ENCODE measurements around the gene ABCC8.

ABCC8 gene

DNA sequence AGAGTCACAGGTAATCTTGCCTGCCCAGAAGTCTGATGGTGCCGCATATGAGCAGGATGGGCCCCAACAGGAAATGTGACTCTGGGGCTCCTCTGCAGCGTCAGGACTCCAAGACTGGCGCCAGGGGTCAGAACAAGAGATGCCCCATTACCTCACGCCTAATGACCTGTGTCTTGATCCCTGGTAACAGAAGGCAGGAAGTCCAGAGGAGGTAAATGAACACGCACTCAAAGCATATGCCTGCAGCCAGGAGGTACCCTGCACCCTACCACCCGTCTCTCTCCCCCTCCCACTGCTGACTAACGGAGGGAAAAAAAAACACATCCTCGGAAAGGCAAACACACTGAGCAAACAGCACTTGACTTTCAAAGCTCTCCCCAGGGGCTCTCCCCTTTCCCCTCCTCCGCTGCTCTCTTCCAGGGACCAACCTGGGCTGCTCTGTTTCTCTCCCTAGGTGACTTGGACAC, 37.3 kb downstream of the ABCC8 start (continued):
- TF ChIP-seq ZXDB (tag by site-specific recombination; IDR thresholded peaks at IDR 0.05) (peak; percentile 24; the same call in 1 of the 2 replicates), ZNF114 (tag by site-specific recombination; IDR thresholded peaks at IDR 0.05) (no peak), ZFP69B (tag by site-specific recombination; IDR thresholded peaks at IDR 0.05) (no peak), ZNF560 (tag by site-specific recombination; IDR thresholded peaks at IDR 0.05; ENCODE audit: borderline replicate concordance) (no peak), ZNF184 (tag by site-specific recombination; IDR thresholded peaks at IDR 0.05) (no peak), KLF1 (tag by site-specific recombination; IDR thresholded peaks at IDR 0.05) (no peak), ZEB2 (tag by site-specific recombination; IDR thresholded peaks at IDR 0.05) (no peak), ZNF473 (tag by site-specific recombination; IDR thresholded peaks at IDR 0.05) (no peak), ZNF837 (tag by site-specific recombination; IDR thresholded peaks at IDR 0.05) (no peak), SCRT1 (tag by site-specific recombination; IDR thresholded peaks at IDR 0.05; ENCODE audit: borderline replicate concordance) (no peak), SP2 (tag by site-specific recombination; IDR thresholded peaks at IDR 0.05) (no peak), WT1 (tag by site-specific recombination; IDR thresholded peaks at IDR 0.05) (peak; percentile 75), TCF7L2 (IDR thresholded peaks at IDR 0.05; ENCODE audit: borderline replicate concordance, low read depth, low read length) (peak; percentile 27; the same call in 1 of the 2 replicates), ZNF404 (tag by site-specific recombination; IDR thresholded peaks at IDR 0.05) (no peak), ZNF629 (tag by site-specific recombination; IDR thresholded peaks at IDR 0.05) (no peak), ZFP37 (tag by site-specific recombination; IDR thresholded peaks at IDR 0.05) (no peak), ZNF776 (tag by site-specific recombination; IDR thresholded peaks at IDR 0.05; ENCODE audit: borderline replicate concordance) (no peak), ZNF155 (tag by site-specific recombination; IDR thresholded peaks at IDR 0.05) (no peak), ZNF501 (tag by site-specific recombination; IDR thresholded peaks at IDR 0.05) (no peak), ZNF2 (tag by site-specific recombination; IDR thresholded peaks at IDR 0.05) (no peak), ZSCAN16 (tag by site-specific recombination; IDR thresholded peaks at IDR 0.05) (no peak), ZNF416 (tag by site-specific recombination; IDR thresholded peaks at IDR 0.05) (no peak), ZNF16 (tag by site-specific recombination; IDR thresholded peaks at IDR 0.05; ENCODE audit: low read depth) (no peak), ZNF621 (tag by site-specific recombination; IDR thresholded peaks at IDR 0.05) (no peak)
- TF ChIP-seq, protein P1, sequence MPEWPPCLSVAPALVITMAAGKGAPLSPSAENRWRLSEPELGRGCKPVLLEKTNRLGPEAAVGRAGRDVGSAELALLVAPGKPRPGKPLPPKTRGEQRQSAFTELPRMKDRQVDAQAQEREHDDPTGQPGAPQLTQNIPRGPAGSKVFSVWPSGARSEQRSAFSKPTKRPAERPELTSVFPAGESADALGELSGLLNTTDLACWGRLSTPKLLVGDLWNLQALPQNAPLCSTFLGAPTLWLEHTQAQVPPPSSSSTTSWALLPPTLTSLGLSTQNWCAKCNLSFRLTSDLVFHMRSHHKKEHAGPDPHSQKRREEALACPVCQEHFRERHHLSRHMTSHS (tag by site-specific recombination; IDR thresholded peaks at IDR 0.05), result no peak
- TF ChIP-seq, protein P2, sequence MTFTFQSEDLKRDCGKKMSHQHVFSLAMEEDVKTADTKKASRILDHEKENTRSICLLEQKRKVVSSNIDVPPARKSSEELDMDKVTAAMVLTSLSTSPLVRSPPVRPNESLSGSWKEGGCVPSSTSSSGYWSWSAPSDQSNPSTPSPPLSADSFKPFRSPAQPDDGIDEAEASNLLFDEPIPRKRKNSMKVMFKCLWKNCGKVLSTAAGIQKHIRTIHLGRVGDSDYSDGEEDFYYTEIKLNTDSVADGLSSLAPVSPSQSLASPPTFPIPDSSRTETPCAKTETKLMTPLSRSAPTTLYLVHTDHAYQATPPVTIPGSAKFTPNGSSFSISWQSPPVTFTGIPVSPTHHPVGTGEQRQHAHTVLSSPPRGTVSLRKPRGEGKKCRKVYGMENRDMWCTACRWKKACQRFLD (tag by site-specific recombination; IDR thresholded peaks at IDR 0.05), result no peak
- TF ChIP-seq, protein P3, sequence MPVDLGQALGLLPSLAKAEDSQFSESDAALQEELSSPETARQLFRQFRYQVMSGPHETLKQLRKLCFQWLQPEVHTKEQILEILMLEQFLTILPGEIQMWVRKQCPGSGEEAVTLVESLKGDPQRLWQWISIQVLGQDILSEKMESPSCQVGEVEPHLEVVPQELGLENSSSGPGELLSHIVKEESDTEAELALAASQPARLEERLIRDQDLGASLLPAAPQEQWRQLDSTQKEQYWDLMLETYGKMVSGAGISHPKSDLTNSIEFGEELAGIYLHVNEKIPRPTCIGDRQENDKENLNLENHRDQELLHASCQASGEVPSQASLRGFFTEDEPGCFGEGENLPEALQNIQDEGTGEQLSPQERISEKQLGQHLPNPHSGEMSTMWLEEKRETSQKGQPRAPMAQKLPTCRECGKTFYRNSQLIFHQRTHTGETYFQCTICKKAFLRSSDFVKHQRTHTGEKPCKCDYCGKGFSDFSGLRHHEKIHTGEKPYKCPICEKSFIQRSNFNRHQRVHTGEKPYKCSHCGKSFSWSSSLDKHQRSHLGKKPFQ (tag by site-specific recombination; IDR thresholded peaks at IDR 0.05), result no peak
- TF ChIP-seq, protein P4, sequence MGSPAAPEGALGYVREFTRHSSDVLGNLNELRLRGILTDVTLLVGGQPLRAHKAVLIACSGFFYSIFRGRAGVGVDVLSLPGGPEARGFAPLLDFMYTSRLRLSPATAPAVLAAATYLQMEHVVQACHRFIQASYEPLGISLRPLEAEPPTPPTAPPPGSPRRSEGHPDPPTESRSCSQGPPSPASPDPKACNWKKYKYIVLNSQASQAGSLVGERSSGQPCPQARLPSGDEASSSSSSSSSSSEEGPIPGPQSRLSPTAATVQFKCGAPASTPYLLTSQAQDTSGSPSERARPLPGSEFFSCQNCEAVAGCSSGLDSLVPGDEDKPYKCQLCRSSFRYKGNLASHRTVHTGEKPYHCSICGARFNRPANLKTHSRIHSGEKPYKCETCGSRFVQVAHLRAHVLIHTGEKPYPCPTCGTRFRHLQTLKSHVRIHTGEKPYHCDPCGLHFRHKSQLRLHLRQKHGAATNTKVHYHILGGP (tag by site-specific recombination; IDR thresholded peaks at IDR 0.05), result no peak
- TF ChIP-seq, protein P5, sequence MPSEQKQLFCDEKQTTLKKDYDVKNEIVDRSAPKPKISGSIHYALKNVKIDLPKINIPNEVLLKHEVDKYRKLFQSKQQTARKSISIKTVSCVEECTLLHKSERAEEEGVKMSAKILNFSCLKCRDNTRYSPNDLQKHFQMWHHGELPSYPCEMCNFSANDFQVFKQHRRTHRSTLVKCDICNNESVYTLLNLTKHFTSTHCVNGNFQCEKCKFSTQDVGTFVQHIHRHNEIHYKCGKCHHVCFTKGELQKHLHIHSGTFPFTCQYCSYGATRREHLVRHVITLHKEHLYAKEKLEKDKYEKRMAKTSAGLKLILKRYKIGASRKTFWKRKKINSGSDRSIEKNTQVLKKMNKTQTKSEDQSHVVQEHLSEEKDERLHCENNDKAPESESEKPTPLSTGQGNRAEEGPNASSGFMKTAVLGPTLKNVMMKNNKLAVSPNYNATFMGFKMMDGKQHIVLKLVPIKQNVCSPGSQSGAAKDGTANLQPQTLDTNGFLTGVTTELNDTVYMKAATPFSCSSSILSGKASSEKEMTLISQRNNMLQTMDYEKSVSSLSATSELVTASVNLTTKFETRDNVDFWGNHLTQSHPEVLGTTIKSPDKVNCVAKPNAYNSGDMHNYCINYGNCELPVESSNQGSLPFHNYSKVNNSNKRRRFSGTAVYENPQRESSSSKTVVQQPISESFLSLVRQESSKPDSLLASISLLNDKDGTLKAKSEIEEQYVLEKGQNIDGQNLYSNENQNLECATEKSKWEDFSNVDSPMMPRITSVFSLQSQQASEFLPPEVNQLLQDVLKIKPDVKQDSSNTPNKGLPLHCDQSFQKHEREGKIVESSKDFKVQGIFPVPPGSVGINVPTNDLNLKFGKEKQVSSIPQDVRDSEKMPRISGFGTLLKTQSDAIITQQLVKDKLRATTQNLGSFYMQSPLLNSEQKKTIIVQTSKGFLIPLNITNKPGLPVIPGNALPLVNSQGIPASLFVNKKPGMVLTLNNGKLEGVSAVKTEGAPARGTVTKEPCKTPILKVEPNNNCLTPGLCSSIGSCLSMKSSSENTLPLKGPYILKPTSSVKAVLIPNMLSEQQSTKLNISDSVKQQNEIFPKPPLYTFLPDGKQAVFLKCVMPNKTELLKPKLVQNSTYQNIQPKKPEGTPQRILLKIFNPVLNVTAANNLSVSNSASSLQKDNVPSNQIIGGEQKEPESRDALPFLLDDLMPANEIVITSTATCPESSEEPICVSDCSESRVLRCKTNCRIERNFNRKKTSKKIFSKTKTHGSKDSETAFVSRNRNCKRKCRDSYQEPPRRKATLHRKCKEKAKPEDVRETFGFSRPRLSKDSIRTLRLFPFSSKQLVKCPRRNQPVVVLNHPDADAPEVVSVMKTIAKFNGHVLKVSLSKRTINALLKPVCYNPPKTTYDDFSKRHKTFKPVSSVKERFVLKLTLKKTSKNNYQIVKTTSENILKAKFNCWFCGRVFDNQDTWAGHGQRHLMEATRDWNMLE (tag by site-specific recombination; conservative IDR thresholded peaks at IDR 0.05; ENCODE audit: low read depth), result no peak
- TF ChIP-seq, protein P6, sequence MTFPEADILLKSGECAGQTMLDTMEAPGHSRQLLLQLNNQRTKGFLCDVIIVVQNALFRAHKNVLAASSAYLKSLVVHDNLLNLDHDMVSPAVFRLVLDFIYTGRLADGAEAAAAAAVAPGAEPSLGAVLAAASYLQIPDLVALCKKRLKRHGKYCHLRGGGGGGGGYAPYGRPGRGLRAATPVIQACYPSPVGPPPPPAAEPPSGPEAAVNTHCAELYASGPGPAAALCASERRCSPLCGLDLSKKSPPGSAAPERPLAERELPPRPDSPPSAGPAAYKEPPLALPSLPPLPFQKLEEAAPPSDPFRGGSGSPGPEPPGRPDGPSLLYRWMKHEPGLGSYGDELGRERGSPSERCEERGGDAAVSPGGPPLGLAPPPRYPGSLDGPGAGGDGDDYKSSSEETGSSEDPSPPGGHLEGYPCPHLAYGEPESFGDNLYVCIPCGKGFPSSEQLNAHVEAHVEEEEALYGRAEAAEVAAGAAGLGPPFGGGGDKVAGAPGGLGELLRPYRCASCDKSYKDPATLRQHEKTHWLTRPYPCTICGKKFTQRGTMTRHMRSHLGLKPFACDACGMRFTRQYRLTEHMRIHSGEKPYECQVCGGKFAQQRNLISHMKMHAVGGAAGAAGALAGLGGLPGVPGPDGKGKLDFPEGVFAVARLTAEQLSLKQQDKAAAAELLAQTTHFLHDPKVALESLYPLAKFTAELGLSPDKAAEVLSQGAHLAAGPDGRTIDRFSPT (tag by site-specific recombination; IDR thresholded peaks at IDR 0.05), result no peak
